Activated T-cell treated with anti-CD3 and anti-CD28 coated beads, Interleukin-2, amount 50 U/mL, for 4 hours (primary cell): Measurements from ENCODE around the gene RAD9A. TPM values are rescaled to one million over a fixed set of nuclear protein-coding genes. Genes with fewer than 3 reads are reported as not detected.

Source experiments
- ATAC-seq, 2 donors: fragments of 200-7000 bp; cut with Tn5 transposase; one replicate each; pipeline ENCODE4 v1.10.0; 2021
- DNase-seq: peaks from one replicate; pipeline ENCODE4 v3.0.0-alpha.2; 2020
- H3K27me3 Mint-ChIP-seq: one replicate; pipeline ENCODE4 v1.8.0; 2021; ENCODE audit warnings: low read depth, mixed read lengths
- H3K36me3 Mint-ChIP-seq: one replicate; pipeline ENCODE4 v1.8.0; 2022; ENCODE audit warnings: mixed read lengths; ENCODE audit not compliant: insufficient read depth
- H3K4me1 Mint-ChIP-seq: one replicate; pipeline ENCODE4 v1.8.0; 2021; ENCODE audit warnings: low read depth, mixed read lengths
- H3K4me3 Mint-ChIP-seq: one replicate; pipeline ENCODE4 v1.8.0; 2021; ENCODE audit warnings: mild to moderate bottlenecking, moderate library complexity, mixed read lengths
- H3K9me3 Mint-ChIP-seq: one replicate; pipeline ENCODE4 v1.8.0; 2021; ENCODE audit warnings: mixed read lengths
- total RNA-seq, 3 donors: library from RNA; stranded (reverse); gene quantifications; one replicate each; pipeline ENCODE4 v1.2.1, GENCODE V29; 2021

RAD9A gene
- total RNA-seq, 3 donors from 2014 or later = 36.2 to 40.0 (median 36.2) TPM

DNA sequence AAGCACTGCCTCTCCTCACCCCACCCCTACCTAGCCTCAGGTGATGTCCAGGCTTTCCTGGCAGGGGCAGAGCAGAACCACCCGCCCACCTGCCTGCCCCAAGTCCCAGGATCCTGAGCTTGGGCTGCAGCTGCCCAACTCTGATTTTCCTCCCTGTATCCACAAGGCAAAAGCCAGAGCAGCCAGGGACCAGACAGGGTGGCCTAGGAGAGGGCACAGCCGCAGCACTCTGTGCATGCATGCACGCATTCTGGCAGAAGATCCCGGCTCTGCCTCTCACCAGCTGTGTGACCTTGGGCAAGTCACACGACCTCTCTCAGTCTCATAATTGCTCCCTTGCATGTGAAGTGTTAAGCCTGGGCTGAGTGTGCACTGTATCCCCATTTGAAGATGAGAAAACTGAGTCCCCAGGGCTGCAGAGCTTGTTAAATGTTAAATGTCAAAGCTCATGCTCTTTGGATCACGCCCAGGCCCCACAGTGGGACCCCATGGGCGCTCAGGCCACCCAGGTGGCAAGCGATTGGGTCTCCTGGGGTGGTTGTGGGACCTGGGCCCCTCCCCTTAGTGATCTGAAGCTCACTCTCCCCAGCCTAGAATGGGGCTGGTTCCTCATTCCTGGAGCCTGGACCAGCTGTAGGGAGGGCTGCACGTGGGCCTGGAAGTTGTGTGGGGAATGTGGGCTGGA lies 20.9 kb downstream of the RAD9A start:
- Mint-ChIP-seq H3K4me1 (peaks cover 76% of the 10 kb centered on the region), H3K4me3 (no peak overlapping the region), H3K27me3 (no peaks in the 10 kb centered on the region), H3K36me3 (no peaks in the 10 kb centered on the region), H3K9me3 (no peaks in the 10 kb centered on the region)
- DNase-seq = no peak
- no peak for ATAC-seq

DNA sequence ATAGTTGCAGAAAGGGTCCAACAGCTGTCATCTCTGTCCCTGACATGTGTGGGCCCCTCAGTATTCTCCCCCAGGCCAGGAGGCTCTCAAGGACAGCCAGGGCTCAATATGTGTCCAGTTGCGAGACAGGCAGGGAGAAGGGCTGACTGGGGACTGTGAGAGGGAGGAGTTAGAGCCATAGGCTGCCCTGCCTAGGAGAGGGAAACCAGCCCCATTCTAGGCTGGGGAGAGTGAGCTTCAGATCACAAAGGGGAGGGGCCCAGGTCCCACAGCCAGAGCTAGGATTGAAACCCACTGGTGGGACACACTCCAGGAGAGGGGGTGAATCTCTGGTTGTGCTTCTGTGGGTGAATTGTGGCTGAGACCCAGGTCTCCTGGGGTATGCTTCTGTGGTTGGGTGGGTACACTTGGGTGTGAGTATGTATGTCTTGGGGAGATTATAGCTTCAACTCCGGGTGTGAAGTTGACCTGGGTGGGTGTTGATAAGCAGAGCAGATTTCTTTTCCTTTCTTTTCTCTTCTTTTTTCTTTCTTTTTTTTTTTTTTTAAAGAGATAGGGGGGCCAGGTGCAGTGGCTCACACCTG lies 21.6 kb downstream of the RAD9A start:
- ATAC-seq (no peak), DNase-seq (no peak)
- no peaks in the 10 kb centered on the region for H3K9me3 Mint-ChIP-seq
- H3K36me3 Mint-ChIP-seq = no peaks in the 10 kb centered on the region
- H3K27me3 Mint-ChIP-seq = no peaks in the 10 kb centered on the region
- no peak overlapping the region for H3K4me3 Mint-ChIP-seq
- H3K4me1 Mint-ChIP-seq = peaks cover 76% of the 10 kb centered on the region

DNA sequence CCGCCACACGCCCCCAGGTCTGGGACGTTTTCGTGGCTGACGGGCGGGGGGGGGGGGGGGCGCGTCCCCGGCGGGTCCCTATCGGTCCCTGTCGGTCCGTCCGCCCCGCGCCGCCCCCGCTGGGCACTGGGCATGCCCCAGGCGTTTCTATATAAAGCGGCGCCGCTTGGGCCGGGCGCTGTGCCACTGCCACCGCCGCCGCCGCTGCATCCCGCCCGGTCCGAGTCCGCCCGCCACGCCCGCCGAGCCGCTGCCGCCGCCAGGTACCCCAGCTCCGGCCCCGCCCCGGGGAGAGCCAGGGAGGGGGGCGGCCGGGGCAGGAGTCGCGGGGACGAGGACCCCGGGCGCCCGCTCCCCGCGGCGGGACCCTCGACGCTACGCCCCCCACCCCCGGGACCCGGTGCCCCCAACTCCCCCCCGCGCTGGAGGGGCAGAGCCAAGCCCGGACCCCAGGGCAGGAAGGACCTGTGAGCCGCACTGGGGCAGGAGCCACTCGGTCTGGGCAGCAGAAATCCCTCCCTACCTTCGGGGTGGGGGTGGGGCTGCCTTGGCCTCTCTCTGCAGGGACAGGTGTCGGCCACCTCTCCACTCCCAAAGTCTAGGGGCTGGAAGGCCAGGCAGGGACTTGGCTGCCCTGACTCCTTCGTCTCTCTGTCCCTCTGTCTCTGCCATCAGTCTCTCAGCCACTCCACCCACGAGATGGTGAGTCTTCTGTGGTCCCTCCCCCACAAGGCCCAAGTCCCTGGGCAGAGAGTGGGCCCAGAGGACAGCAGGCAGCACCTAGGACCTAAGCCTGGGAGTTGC lies 23.9 kb downstream of the RAD9A start, which contains the start of gene CARNS1:
CARNS1 (plus strand) TSS at position 178 of the 804 bp plus-strand sequence; CDS start at position 700, 522 bp downstream.
- no peak for DNase-seq
- Mint-ChIP-seq H3K4me1 (peaks cover 75% of the 10 kb centered on the region), H3K4me3 (peak within 1 kb of the TSS; percentile 74), H3K36me3 (no peaks in the 10 kb centered on the region), H3K9me3 (no peaks in the 10 kb centered on the region), H3K27me3 (no peaks in the 10 kb centered on the region)
- ATAC-seq = no peak

DNA sequence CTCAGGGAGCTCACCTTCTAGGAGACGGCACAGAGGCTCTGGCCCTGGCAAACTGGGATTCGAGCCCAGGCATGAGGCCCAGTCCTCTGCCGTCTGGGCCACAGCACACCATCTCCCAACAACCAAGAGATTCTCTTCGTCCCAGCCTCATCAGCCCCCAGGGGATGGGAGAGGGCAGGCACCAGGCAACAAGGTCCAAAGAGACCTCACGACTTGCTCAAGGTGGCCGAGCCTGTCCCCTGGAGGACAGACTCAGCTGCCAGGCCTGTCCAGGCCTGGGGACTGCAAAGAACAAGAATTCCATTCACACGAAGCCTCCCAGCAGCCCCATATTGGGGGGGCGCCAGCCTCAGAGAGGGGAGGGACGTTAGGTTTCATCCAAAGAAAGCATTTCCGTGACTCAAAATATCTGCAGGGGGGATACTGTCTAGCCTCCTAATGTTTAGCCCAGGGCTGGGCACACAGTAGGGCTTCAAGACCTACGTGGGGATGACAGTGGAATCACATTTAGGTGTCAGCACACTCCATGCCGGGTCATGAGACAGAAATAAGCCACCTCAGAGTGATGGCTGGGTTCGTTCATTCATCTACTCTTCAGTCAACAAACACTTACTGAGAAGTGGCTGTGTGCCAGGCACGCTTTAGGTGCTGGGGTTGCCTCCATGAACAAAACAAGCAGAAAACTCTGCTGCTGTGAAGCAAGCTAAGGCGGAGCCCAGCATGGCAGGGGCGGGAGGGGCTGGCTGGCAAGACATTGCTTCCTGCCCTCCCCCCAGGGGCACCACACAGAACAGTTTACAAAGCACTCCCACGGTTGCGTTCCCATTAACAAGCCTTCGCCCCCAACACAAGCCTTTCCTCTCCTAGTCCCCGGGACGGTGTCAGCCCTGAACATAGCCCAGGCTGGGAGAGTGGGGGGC lies 24.9 kb downstream of the RAD9A start:
- no peaks in the 10 kb centered on the region for H3K9me3 Mint-ChIP-seq
- H3K4me3 Mint-ChIP-seq = peak overlapping the region; percentile 74
- H3K27me3 Mint-ChIP-seq = no peaks in the 10 kb centered on the region
- ATAC-seq (peak; percentile 4 to 10), DNase-seq (peak; percentile 69)
- H3K4me1 Mint-ChIP-seq = peaks cover 68% of the 10 kb centered on the region
- H3K36me3 Mint-ChIP-seq = no peaks in the 10 kb centered on the region

DNA sequence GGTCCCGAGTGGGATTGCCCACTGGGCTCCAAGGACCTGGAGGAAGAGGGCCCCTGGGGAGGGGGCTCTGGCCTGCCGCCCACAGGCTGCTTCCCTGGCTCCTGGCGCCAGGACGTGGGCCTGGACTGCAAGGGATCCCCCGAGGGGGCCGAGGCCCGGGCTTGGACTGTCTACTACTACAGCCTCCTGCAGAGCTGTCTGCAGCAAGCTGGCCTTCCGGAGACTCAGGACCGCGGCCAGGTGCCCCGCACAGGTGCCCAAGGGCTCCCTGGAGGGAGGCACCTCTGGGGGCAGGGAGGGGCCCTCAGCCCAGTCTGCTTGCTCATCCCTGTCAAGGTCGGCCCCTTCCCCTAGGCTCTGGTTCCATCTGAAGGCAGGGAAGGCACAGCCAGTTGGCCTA lies 25.6 kb downstream of the RAD9A start:
- Mint-ChIP-seq H3K4me3 (no peak overlapping the region), H3K27me3 (no peaks in the 10 kb centered on the region), H3K36me3 (no peaks in the 10 kb centered on the region), H3K9me3 (no peaks in the 10 kb centered on the region), H3K4me1 (peaks cover 61% of the 10 kb centered on the region)
- no peak for DNase-seq
- no peak for ATAC-seq

DNA sequence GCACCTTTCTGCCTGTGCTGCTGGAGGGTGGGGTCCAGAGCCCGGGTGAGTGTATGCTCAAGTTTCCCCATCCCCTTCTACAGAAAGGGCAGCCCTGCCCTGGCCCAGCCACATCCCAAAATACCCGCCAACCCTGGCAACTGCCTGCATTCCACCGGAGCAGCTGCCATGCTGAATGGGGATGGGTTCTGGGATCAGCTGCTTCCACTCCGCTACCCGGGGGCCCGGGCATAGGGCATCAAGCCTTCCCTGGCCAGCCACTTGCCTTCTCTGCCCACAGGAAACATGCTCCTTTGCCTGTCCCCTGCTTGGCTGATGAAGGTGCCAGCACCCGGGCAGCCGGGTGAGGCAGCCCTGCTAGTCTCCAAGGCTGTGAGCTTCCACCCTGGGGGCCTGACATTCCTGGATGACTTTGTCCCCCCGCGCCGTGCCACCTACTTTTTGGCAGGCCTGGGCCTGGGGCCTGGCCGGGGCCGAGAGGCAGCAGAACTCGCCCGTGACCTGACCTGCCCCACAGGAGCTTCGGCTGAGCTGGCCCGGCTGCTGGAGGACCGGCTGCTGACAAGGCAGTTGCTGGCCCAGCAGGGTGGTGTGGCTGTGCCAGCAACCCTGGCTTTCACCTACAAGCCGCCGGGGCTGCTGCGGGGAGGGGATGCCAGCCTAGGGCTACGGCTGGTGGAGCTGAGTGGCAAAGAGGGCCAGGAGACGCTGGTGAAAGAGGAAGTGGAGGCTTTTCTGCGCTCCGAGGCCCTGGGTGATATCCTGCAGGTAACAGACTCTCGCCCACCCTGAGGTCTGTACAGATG lies 26.9 kb downstream of the RAD9A start:
- Mint-ChIP-seq H3K4me1 (peaks cover 49% of the 10 kb centered on the region), H3K4me3 (peak overlapping the region; percentile 79), H3K9me3 (no peaks in the 10 kb centered on the region), H3K36me3 (no peaks in the 10 kb centered on the region), H3K27me3 (no peaks in the 10 kb centered on the region)
- DNase-seq (no peak), ATAC-seq (no peak)

DNA sequence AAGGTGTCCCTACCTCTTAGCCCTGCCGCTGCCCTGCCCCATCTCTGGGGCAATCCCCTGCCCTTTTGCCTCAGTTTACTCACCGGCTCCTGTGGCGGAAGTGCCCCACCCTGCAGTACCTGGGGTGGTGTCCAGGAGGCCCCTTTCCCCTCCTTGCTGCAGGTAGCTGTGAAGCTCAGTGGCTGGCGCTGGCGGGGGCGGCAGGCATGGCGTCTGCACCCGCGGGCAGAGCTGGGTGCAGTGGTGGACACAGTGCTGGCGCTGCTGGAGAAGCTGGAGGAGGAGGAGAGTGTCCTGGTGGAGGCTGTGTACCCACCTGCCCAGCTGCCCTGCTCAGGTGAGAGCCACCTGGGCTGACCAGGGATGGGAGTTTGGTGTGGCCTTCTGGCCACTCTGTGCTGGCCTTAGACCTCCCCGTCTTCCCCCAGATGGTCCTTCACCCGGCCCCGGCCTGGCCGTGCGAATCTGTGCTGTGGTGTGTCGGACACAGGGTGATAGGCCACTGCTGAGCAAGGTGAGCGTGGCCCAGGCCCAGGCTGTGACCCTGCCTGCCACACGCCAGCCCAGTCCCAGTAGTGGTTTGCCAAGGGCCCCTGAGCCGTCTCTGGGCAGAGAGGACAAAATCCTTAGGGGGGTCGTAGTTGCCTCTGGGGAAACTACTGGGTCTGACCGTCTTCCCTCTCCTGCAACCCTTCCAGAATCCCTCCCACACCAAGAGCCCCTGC lies 27.7 kb downstream of the RAD9A start:
- Mint-ChIP-seq H3K4me3 (peak overlapping the region; percentile 79), H3K4me1 (peaks cover 50% of the 10 kb centered on the region), H3K27me3 (no peaks in the 10 kb centered on the region), H3K9me3 (no peaks in the 10 kb centered on the region), H3K36me3 (no peaks in the 10 kb centered on the region)
- DNase-seq = no peak
- no peak for ATAC-seq

DNA sequence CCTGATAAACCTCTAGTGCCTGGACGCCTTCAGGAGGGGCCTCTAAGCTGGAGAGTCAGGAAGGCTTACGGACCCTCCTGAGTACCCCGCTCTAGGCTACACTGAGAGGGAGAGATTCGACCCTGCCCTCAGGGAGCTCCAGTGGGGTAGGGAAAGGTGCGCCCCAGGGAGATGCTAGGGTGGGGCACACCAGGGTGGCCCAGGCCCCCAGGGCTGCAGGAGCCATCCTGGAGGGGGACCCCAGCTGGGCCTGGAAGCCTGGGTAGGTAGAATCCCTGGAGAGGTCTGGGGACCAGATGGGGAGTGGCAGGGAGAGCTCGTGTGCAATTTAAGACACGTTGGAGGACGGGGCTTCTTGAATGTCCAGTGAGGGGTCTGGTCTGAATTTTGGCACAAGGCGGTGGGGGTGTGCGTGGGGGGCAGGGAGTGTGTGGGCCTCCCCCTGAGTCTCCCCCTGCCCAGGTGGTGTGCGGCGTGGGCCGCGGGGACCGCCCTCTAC lies 28.4 kb downstream of the RAD9A start:
- peak overlapping the region; percentile 79 for H3K4me3 Mint-ChIP-seq
- H3K9me3 Mint-ChIP-seq = no peaks in the 10 kb centered on the region
- peaks cover 50% of the 10 kb centered on the region for H3K4me1 Mint-ChIP-seq
- no peaks in the 10 kb centered on the region for H3K36me3 Mint-ChIP-seq
- no peak for ATAC-seq
- no peaks in the 10 kb centered on the region for H3K27me3 Mint-ChIP-seq
- no peak for DNase-seq

DNA sequence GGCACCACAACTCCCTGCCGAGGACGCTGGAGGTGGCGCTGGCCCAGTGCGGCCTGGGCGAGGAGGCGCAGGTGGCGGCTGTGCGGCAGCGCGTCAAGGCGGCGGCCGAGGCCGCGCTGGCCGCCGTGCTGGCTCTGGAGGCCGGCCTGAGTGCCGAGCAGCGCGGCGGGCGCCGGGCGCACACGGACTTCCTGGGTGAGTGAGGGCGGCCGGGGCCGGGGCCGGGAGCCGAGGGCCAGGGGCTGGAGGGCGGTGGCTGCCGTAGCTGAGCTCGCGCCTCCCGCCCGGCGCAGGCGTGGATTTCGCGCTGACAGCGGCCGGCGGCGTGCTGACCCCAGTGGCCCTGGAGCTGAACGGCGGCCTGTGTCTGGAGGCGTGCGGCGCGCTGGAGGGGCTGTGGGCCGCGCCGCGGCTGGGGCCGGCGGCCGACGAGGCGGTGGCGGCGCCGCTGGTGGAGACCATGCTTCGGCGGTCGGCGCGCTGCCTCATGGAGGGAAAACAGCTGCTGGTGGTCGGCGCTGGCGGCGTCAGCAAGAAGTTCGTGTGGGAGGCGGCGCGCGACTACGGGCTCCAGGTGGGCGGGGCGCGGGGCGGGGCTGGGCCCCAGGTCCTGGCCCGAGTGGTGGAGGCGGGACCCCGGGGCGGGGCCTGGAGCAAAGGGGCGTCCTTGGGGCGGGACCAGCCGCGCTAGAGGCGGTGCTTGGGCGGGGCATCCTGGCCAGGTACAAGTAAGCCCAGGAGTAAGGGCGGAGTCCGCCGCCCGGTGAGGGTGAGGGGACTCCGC lies 29.1 kb downstream of the RAD9A start:
- H3K27me3 Mint-ChIP-seq = no peaks in the 10 kb centered on the region
- peak; percentile 86 to 90 for ATAC-seq
- DNase-seq = peak; percentile 99
- no peaks in the 10 kb centered on the region for H3K36me3 Mint-ChIP-seq
- no peaks in the 10 kb centered on the region for H3K9me3 Mint-ChIP-seq
- H3K4me1 Mint-ChIP-seq = peaks cover 49% of the 10 kb centered on the region
- peak overlapping the region; percentile 79 for H3K4me3 Mint-ChIP-seq

DNA sequence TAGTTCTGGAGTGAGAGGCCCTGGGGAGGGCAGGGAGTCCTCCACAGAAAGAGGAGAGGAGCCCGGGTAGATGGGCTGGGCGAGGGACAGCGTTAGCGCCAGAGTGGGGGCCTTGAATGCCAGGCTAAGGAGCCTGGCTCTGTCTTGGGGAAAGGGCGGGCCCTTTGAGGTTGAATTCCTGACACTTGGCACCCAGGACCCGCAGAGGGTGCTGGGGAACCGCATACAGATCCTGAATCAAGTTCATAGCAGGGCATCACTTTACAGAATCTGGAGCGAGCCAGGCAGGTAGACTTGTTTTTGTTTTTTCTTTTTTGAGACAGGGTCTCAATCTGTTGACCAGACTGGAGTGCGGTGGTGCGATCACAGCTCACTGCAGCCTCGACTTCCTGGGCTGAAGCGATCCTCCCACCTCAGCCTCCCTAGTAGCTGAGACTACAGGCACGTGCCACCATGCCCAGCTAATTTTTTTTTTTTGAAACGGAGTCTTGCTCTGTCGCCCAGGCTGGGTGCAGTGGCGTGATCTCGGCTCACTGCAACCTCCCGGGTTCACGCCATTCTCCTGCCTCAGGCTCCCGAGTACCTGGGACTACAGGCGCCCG lies 29.7 kb downstream of the RAD9A start:
- peak overlapping the region; percentile 75 for H3K4me3 Mint-ChIP-seq
- DNase-seq (no peak), ATAC-seq (no peak)
- no peaks in the 10 kb centered on the region for H3K9me3 Mint-ChIP-seq
- H3K4me1 Mint-ChIP-seq = peaks cover 42% of the 10 kb centered on the region
- H3K36me3 Mint-ChIP-seq = no peaks in the 10 kb centered on the region
- no peaks in the 10 kb centered on the region for H3K27me3 Mint-ChIP-seq

DNA sequence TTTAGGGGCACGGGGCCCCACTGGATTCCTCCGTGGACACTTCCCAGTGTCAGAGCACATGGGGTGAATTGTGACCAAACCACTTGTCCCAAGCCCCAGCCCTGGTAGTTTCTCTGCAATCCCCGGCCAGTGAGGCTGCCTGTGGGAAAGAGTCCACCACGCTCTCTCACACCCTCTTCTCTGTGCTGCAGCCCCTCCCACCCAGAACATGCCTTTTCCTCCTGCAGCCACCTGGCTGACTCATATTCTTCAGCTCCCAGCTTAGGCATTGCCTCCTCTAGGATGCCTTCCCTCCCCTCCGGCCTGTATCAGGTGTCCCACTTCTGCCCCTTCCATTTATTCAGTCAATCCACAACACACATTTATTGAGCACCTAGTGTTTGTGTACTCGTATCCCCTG lies 31.1 kb downstream of the RAD9A start:
- Mint-ChIP-seq H3K4me3 (no peak overlapping the region), H3K9me3 (no peaks in the 10 kb centered on the region), H3K36me3 (no peaks in the 10 kb centered on the region), H3K4me1 (peaks cover 37% of the 10 kb centered on the region), H3K27me3 (no peaks in the 10 kb centered on the region)
- ATAC-seq (no peak), DNase-seq (no peak)

DNA sequence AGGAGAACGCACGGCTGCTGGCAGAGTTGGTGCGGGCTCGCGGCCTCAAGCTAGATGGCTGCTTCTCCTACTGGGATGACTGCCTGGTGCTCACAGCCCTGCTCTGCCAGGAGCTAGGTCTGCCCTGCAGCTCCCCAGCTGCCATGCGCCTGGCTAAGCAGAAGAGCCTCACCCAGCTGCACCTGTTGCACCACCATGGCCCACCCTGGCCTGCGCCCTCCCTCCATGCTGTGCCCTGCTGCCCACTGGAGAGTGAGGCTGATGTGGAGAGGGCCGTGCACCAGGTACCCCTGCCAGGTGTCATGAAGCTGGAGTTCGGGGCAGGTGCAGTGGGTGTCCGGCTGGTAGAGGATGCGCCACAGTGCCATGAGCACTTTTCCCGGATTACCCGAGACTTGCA lies 31.7 kb downstream of the RAD9A start:
- no peak for DNase-seq
- Mint-ChIP-seq H3K27me3 (no peaks in the 10 kb centered on the region), H3K4me1 (peaks cover 34% of the 10 kb centered on the region), H3K4me3 (no peak overlapping the region), H3K36me3 (no peaks in the 10 kb centered on the region), H3K9me3 (no peaks in the 10 kb centered on the region)
- no peak for ATAC-seq
